Endothelial cell of umbilical vein (primary cell): ENCODE results near the gene CABP2. TPM values are rescaled to one million over a fixed set of nuclear protein-coding genes. Genes with fewer than 3 reads are reported as not detected.

ENCODE experiments used
- BruUV-seq: library from RNA; stranded (reverse); fragments of 400-500 nt; replicated peaks from 2 replicates; lab custom pipeline; 2021; lab: Mats Ljungman, UMichigan
- CTCF ChIA-PET: fragments of 300-600, 350-600 bp; sonication (Branson Sonifier 250); formaldehyde crosslinking; loops from one replicate; lab custom pipeline; 2021; ENCODE audit warnings: antibody characterized with exemption, inconsistent platforms; lab: Charles Lee
- POLR2A ChIA-PET: fragments of 300-600, 350-600 bp; sonication (Branson Sonifier 250); formaldehyde crosslinking; loops from one replicate; lab custom pipeline; 2021; ENCODE audit warnings: antibody characterized with exemption, inconsistent platforms; lab: Charles Lee
- DNase-seq: peaks from one replicate; pipeline ENCODE4 v3.0.0-alpha.2; 2011; ENCODE audit warnings: low read depth, low spot score
- FAIRE-seq: peaks from 2 replicates; lab custom pipeline; 2011; peaks lifted over from hg19 to GRCh38; lab: Jason Lieb, UNC
- H2AFZ ChIP-seq: 2 replicates; pipeline ENCODE4 v1.6.0; 2012; ENCODE audit warnings: low read depth, low read length, control low read depth, inconsistent platforms
- H3K27ac ChIP-seq: 2 replicates; pipeline ENCODE4 v1.5.1; 2011; ENCODE audit warnings: low read depth, mild to moderate bottlenecking, control low read depth, low read length, moderate library complexity; ENCODE audit not compliant: insufficient read depth
- H3K27me3 ChIP-seq, 2 experiments: 2 replicates each; pipeline versions ENCODE4 v1.6.0 to v1.6.1; 2011; ENCODE audit warnings: low read length in 2 of 2, mixed read lengths in 1 of 2; ENCODE audit not compliant: control insufficient read depth in 2 of 2, insufficient read depth in 2 of 2
- H3K36me3 ChIP-seq, 2 experiments: 2 replicates in 1 of 2; 3 replicates in 1 of 2; pipeline ENCODE4 v1.5.1; 2011; ENCODE audit warnings: low read length in 2 of 2, mild to moderate bottlenecking in 1 of 2, moderate library complexity in 1 of 2; ENCODE audit not compliant: control insufficient read depth in 2 of 2, insufficient read depth in 2 of 2; ENCODE audit errors: extremely low read depth in 1 of 2
- H3K4me1 ChIP-seq: 3 replicates; pipeline ENCODE4 v1.5.1; 2011; ENCODE audit warnings: mild to moderate bottlenecking, low read length; ENCODE audit not compliant: control insufficient read depth, insufficient read depth; ENCODE audit errors: extremely low read depth
- H3K4me2 ChIP-seq: 2 replicates; pipeline ENCODE4 v1.6.1; 2011; ENCODE audit warnings: low read length, control low read depth, mixed read lengths; ENCODE audit not compliant: insufficient read depth
- H3K4me3 ChIP-seq, 3 experiments: fragments of 200-600 bp in 1 of 3; sonication (generic), shearing (Covaris generic) in 1 of 3; replicated peaks in 1 of 3; 2 replicates each; pipeline ENCODE4 v1.5.1; 2011 to 2016; ENCODE audit warnings: control low read depth in 3 of 3, low read length in 3 of 3, mild to moderate bottlenecking in 2 of 3, inconsistent platforms in 1 of 3, low read depth in 1 of 3, moderate library complexity in 1 of 3; ENCODE audit not compliant: insufficient read depth in 1 of 3
- H3K79me2 ChIP-seq: 2 replicates; pipeline ENCODE4 v1.6.0; 2012; ENCODE audit warnings: low read length, inconsistent platforms; ENCODE audit not compliant: control insufficient read depth, insufficient read depth
- H3K9ac ChIP-seq: replicated peaks from 2 replicates; pipeline ENCODE3; 2011; ENCODE audit warnings: low read length, control low read depth; ENCODE audit not compliant: insufficient read depth; ENCODE audit errors: extremely low read depth
- H3K9me1 ChIP-seq: replicated peaks from 3 replicates; pipeline ENCODE4 v1.6.0; 2011; ENCODE audit warnings: mild to moderate bottlenecking, low read length; ENCODE audit not compliant: control insufficient read depth, insufficient read depth; ENCODE audit errors: extremely low read depth
- H3K9me3 ChIP-seq: replicated peaks from 2 replicates; pipeline ENCODE4 v1.5.1; 2012; ENCODE audit warnings: low read length, inconsistent platforms; ENCODE audit not compliant: control insufficient read depth, insufficient read depth
- H4K20me1 ChIP-seq: replicated peaks from 2 replicates; pipeline ENCODE3; 2011; ENCODE audit warnings: mild to moderate bottlenecking, low read length; ENCODE audit not compliant: control insufficient read depth, insufficient read depth; ENCODE audit errors: extremely low read depth
- CTCF ChIP-seq, 2 donors: IDR thresholded peaks; 1 replicate in 1 of 2; 2 replicates in 1 of 2; pipeline ENCODE4 v1.5.1; 2011; ENCODE audit warnings: low read length in 2 of 2, mild to moderate bottlenecking in 2 of 2, moderate library complexity in 2 of 2, control low read depth in 1 of 2, inconsistent platforms in 1 of 2, low read depth in 1 of 2; ENCODE audit not compliant: insufficient read depth in 1 of 2; ENCODE audit errors: extremely low read depth in 1 of 2
- EZH2 ChIP-seq: IDR thresholded peaks from 2 replicates; pipeline ENCODE4 v1.6.1; 2012; ENCODE audit warnings: borderline replicate concordance, low read depth, mild to moderate bottlenecking, moderate library complexity, low read length, inconsistent platforms; ENCODE audit not compliant: severe bottlenecking
- FOS ChIP-seq: IDR thresholded peaks from 2 replicates; pipeline ENCODE4 v1.6.1; 2011; ENCODE audit warnings: mild to moderate bottlenecking, low read length, moderate library complexity, borderline replicate concordance; ENCODE audit not compliant: insufficient read depth
- GATA2 ChIP-seq: IDR thresholded peaks from 2 replicates; pipeline ENCODE4 v1.7.0; 2011; ENCODE audit warnings: low read depth, mild to moderate bottlenecking, moderate library complexity, mixed read lengths, low read length; ENCODE audit not compliant: insufficient read length, insufficient read depth
- JUN ChIP-seq: IDR thresholded peaks from 2 replicates; pipeline ENCODE4 v1.6.1; 2011; ENCODE audit warnings: borderline replicate concordance, low read depth; ENCODE audit not compliant: insufficient read length, insufficient read depth
- MYC ChIP-seq: IDR thresholded peaks from one replicate; pipeline ENCODE4 v1.6.1; 2011; ENCODE audit warnings: mild to moderate bottlenecking, low read depth, low read length
- POLR2A ChIP-seq: IDR thresholded peaks from 2 replicates; pipeline ENCODE4 v1.6.1; 2012; ENCODE audit warnings: low read depth, mild to moderate bottlenecking, control low read depth, low read length
- POLR2AphosphoS5 ChIP-seq: IDR thresholded peaks from 2 replicates; pipeline ENCODE4 v1.6.1; 2012; ENCODE audit warnings: low read depth, mild to moderate bottlenecking, control low read depth, low read length, moderate library complexity; ENCODE audit not compliant: insufficient read depth
- dilution Hi-C: fragments of 300-500 bp; cut with MboI; formaldehyde crosslinking; loops from one replicate; pipeline ENCODE4 v1.15.0; 2019; ENCODE audit warnings: low sequenced_read_pairs; ENCODE audit not compliant: extremely low pct_ligation_motif_present
- intact Hi-C: fragments of 100-400 bp; cut with micrococcal nuclease; formaldehyde crosslinking; loops from one replicate; pipeline ENCODE4 v1.10.0; 2022
- polyA plus RNA-seq, 4 experiments: library from polyadenylated mRNA; depleted of rRNA in 3 of 4; stranded (reverse) in 3 of 4; unstranded in 1 of 4; fragments of >200 nt; gene quantifications; 2 replicates each; pipeline versions ENCODE4 v1.2.1 to v1.2.3, GENCODE V29; 2011 to 2012; ENCODE audit warnings: missing spikeins in 1 of 4
- total RNA-seq: library from RNA; stranded (reverse); gene quantifications from 2 replicates; pipeline ENCODE4 v1.2.3, GENCODE V29; 2021
- TF ChIP-seq, protein P1 (sequence below): IDR thresholded peaks from 2 replicates; pipeline ENCODE4 v1.6.1; 2011; ENCODE audit not compliant: insufficient read depth, insufficient read length

Gene CABP2
- total and polyA plus RNA-seq, 2 donors (not counting 3 experiments of a cell fraction or from before 2014, with no cell fraction given), result not detected

GRCh38 chr11:67528376-67528775 is 5.1 kb upstream of the CABP2 start:
- dilution Hi-C loops, result no loop called here
- Histone ChIP-seq H3K9ac (no peak overlapping the region), H3K4me2 (no peak overlapping the region), H3K9me1 (no peaks in the 10 kb centered on the region), H3K4me3 (no peak overlapping the region), H4K20me1 (no peaks in the 10 kb centered on the region), H3K79me2 (no peaks in the 10 kb centered on the region), H3K27ac (no peak overlapping the region), H3K9me3 (no peaks in the 10 kb centered on the region), H2AFZ (no peak overlapping the region), H3K36me3 (no peaks in the 10 kb centered on the region), H3K4me1 (no peaks in the 10 kb centered on the region), H3K27me3 (no peaks in the 10 kb centered on the region)
- FAIRE-seq (no peak), DNase-seq (no peak)
- TF ChIP-seq GATA2, result no peak
- no peak for TF ChIP-seq EZH2
- no peak for TF ChIP-seq MYC
- TF ChIP-seq, protein P1, sequence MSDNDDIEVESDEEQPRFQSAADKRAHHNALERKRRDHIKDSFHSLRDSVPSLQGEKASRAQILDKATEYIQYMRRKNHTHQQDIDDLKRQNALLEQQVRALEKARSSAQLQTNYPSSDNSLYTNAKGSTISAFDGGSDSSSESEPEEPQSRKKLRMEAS, result no peak
- TF ChIP-seq POLR2AphosphoS5, result no peak
- TF ChIP-seq CTCF (IDR thresholded peaks at IDR 0.05; ENCODE audit: extremely low read depth in 1 of 2, insufficient read depth in 1 of 2, low read depth in 1 of 2, low read length in 2 of 2), result no peak
- no peak for TF ChIP-seq JUN
- TF ChIP-seq FOS, result no peak
- TF ChIP-seq POLR2A, result no peak
- ChIA-PET POLR2A (no interaction called here), CTCF (no interaction called here)
- intact Hi-C loops, result no loop called here
- no TSS peak for BruUV-seq
